Duodenal mucosa (tissue), 2 donors: ENCODE results near the gene TMCC1.

ENCODE experiments used
- H3K27ac ChIP-seq: one replicate; pipeline ENCODE4 v1.7.0; 2013; ENCODE audit warnings: low read depth, low read length
- H3K27me3 ChIP-seq, 2 donors: one replicate each; pipeline ENCODE4 v1.7.0; 2013; ENCODE audit warnings: low read length in 2 of 2, control low read depth in 1 of 2; ENCODE audit not compliant: insufficient read depth in 2 of 2, control insufficient read depth in 1 of 2
- H3K36me3 ChIP-seq, 2 donors: one replicate each; pipeline ENCODE4 v1.7.0; 2013; ENCODE audit warnings: low read length in 2 of 2, control low read depth in 1 of 2; ENCODE audit not compliant: insufficient read depth in 2 of 2, control insufficient read depth in 1 of 2
- H3K4me1 ChIP-seq, 2 donors: one replicate each; pipeline ENCODE4 v1.7.0; 2013; ENCODE audit warnings: low read length in 2 of 2, control low read depth in 1 of 2; ENCODE audit not compliant: insufficient read depth in 2 of 2, control insufficient read depth in 1 of 2
- H3K4me3 ChIP-seq, 2 donors: one replicate each; pipeline ENCODE4 v1.7.0; 2013; ENCODE audit warnings: low read length in 2 of 2, low read depth in 1 of 2
- H3K9ac ChIP-seq, 2 donors: one replicate each; pipeline ENCODE4 v1.7.0; 2013; ENCODE audit warnings: low read length in 2 of 2, low read depth in 1 of 2
- H3K9me3 ChIP-seq, 2 donors: one replicate each; pipeline ENCODE4 v1.7.0; 2013; ENCODE audit warnings: low read length in 2 of 2, control low read depth in 1 of 2; ENCODE audit not compliant: control insufficient read depth in 1 of 2

The TMCC1 gene

DNA sequence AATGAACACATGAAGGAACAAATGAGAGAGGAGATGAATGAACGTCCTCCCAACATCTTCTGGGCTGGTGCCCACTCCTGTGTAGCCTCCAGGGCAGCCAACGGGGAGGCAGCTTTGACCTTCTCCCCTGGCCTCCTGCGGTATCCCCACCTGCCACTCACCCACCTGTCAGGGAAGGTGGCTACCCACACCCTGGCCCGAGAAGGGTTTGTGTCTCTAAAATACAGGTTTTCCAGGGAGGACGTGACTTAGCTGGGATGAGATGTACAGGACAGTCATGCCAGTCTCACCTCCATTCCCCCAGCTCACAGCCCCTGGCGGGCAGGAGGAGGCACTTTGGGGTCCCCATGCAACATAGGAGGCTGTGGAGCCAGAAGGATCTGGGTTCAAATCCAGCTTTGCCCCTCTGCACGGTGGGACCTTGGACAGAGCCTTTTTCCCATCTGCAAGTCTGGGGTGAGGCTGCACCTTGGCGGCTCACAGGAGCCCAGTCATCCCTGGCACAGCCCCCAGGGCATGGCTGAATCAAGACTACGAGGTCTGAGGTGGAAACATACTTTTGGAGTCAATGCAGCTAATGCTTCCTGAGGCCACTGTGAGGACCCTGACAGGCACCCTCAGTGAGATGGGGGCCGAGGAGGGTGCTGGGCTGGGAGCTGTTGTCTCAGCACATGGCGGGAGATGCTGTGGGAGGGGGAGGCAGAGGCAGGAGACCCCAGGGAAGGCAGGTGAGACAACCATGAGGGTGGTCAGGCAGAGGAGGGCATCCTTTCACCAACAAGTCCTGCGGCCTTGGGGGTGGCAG, 275.9 kb downstream of the TMCC1 start:
- no peaks in the 10 kb centered on the region for H3K36me3 ChIP-seq
- peaks cover 20 to 22% of the 10 kb centered on the region in 2 donors for H3K4me1 ChIP-seq
- H3K27ac ChIP-seq: no peak overlapping the region
- H3K9me3 ChIP-seq: no peaks in the 10 kb centered on the region
- H3K9ac ChIP-seq: no peak overlapping the region
- H3K27me3 ChIP-seq: no peaks in the 10 kb centered on the region
- no peak overlapping the region for H3K4me3 ChIP-seq

GRCh38 chr3:129616713-129617112, 276.8 kb downstream of the TMCC1 start:
- Histone ChIP-seq H3K9ac (no peak overlapping the region), H3K4me1 (peaks cover 20 to 27% of the 10 kb centered on the region in 2 donors), H3K4me3 (no peak overlapping the region)

DNA sequence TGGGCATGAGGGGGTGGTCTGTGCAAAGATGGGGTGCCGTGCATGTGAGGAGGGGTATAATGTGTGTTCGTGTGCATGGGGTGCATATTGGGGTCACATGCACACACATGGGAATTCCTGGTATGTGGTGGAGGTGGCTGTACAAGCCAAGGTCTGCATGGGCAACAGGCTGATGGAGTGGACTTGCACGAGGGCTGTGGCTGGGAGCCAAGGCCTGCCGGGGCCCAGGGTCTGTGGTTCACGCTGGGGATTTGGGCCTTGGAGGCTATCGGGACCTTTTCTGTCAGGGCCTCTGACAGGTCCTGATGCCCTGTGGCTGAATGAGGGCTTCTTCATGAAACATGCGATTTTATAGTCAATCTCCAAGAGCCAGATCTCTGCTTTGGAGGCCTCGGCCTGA, 277.2 kb downstream of the TMCC1 start:
- Histone ChIP-seq H3K27ac (no peak overlapping the region), H3K9ac (no peak overlapping the region), H3K36me3 (no peaks in the 10 kb centered on the region), H3K9me3 (no peaks in the 10 kb centered on the region), H3K27me3 (no peaks in the 10 kb centered on the region), H3K4me3 (no peak overlapping the region), H3K4me1 (peaks cover 20 to 27% of the 10 kb centered on the region in 2 donors)

More at GRCh38 chr3:129616713-129617112, 276.8 kb downstream of the TMCC1 start:
- Histone ChIP-seq H3K27ac (no peak overlapping the region), H3K36me3 (no peaks in the 10 kb centered on the region), H3K27me3 (no peaks in the 10 kb centered on the region), H3K9me3 (no peaks in the 10 kb centered on the region)

DNA sequence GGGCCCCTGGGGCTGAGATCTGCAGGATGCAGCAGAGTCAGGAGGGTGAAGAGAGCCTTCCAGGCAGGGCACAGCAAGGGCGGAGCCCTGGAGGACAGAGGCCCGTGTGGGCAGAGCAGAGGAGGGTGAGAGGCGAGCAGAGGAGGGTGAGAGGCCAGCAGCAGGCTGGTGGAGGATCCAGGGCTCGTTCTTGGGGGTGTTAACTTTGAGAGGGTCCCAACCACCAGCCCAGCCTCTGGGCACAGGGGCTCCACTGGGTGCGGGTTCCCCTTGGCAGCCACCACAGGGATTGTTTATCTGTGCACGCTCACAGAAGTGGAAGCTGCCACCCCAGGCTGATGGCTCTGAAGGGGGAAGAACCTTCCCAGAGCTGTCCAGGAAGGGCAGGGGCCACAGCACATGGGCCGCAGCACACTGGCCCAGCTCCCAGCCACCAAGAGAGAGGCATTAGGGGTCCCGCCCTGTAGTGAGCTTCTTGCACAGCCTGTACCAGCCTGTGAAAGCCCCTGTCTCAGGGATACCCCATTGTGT, 277.7 kb downstream of the TMCC1 start:
- Histone ChIP-seq H3K4me3 (no peak overlapping the region), H3K27me3 (no peaks in the 10 kb centered on the region), H3K9me3 (no peaks in the 10 kb centered on the region), H3K9ac (no peak overlapping the region), H3K27ac (no peak overlapping the region), H3K4me1 (peaks cover 20 to 27% of the 10 kb centered on the region in 2 donors), H3K36me3 (no peaks in the 10 kb centered on the region)

GRCh38 chr3:129614927-129615363, 278.6 kb downstream of the TMCC1 start:
- no peak overlapping the region for H3K4me3 ChIP-seq
- no peaks in the 10 kb centered on the region for H3K9me3 ChIP-seq
- H3K9ac ChIP-seq: no peak overlapping the region
- H3K27me3 ChIP-seq: no peaks in the 10 kb centered on the region
- no peaks in the 10 kb centered on the region for H3K36me3 ChIP-seq
- H3K27ac ChIP-seq: no peak overlapping the region
- peaks cover 20 to 27% of the 10 kb centered on the region in 2 donors for H3K4me1 ChIP-seq

DNA sequence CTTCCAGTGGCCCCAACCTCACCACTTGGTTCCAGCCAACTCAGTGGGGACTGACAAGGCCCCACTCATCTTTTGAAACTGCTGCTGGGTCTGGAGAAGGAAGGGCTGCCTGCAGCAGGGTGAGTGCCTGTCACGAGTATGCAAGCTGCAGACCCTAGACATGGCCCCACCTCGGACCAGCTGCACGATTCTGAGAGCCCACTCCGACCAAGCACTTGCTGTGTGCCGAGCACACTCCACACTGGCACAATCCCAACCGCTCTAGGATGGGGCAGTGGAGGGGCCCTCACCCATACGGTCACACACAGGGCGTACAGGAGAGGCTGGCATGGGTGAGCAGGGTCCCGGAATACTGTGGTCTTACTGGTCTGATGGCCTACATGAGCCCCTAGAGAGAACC, 279.1 kb downstream of the TMCC1 start:
- no peaks in the 10 kb centered on the region for H3K27me3 ChIP-seq
- H3K4me3 ChIP-seq: no peak overlapping the region
- H3K27ac ChIP-seq: no peak overlapping the region
- H3K9ac ChIP-seq: no peak overlapping the region
- H3K9me3 ChIP-seq: no peaks in the 10 kb centered on the region
- no peaks in the 10 kb centered on the region for H3K36me3 ChIP-seq
- H3K4me1 ChIP-seq: peaks cover 20 to 27% of the 10 kb centered on the region in 2 donors

GRCh38 chr3:129613367-129613740, 280.2 kb downstream of the TMCC1 start:
- Histone ChIP-seq H3K27ac (no peak overlapping the region), H3K4me3 (no peak overlapping the region), H3K27me3 (peaks cover under 1 to 5% of the 10 kb centered on the region in 2 donors), H3K9me3 (no peaks in the 10 kb centered on the region), H3K9ac (no peak overlapping the region), H3K4me1 (peaks cover 23 to 28% of the 10 kb centered on the region in 2 donors), H3K36me3 (no peaks in the 10 kb centered on the region)

DNA sequence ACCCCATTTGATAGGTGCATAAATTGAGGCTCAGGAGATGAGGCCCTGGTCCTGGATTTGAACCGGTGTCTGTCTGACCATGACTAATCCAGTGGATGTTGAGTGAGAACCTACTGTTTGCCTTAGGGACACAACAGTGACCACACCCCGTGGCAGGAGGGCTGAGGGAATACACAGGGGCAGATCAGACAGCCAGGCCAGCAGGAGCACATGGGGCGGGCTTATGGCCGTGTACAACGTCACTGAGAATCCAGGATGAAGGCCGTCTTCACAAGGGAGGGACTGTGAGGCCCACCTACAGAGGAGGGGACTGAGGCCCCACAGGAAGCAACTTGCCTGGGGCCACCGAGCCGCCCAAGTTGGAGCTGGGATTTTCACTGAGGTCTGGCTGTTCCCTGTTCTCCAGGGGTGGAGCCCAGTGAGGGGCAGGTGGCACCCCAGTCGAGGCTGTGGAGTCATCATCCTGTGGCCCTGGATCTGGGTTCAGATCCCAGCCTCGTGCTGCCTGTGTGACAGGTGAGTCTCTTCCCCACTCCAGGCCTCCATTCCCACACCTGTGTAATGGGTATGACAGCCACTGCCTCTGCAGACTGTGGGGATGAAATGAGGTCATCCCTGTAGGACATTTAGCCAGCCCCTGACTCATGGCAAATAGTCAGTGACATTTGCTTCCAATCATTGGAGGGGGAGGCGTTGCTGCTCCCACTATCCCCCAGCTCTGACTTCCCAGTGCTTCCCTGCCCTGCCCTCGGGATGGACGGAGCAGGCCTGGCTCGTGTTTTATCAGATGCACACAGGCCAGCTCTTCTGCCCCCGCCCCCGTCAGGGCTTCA, 280.8 kb downstream of the TMCC1 start:
- Histone ChIP-seq H3K9me3 (no peaks in the 10 kb centered on the region), H3K27me3 (peaks cover 6 to 11% of the 10 kb centered on the region in 2 donors), H3K9ac (no peak overlapping the region), H3K4me1 (peaks cover 27 to 34% of the 10 kb centered on the region in 2 donors), H3K27ac (no peak overlapping the region), H3K4me3 (no peak overlapping the region), H3K36me3 (no peaks in the 10 kb centered on the region)

DNA sequence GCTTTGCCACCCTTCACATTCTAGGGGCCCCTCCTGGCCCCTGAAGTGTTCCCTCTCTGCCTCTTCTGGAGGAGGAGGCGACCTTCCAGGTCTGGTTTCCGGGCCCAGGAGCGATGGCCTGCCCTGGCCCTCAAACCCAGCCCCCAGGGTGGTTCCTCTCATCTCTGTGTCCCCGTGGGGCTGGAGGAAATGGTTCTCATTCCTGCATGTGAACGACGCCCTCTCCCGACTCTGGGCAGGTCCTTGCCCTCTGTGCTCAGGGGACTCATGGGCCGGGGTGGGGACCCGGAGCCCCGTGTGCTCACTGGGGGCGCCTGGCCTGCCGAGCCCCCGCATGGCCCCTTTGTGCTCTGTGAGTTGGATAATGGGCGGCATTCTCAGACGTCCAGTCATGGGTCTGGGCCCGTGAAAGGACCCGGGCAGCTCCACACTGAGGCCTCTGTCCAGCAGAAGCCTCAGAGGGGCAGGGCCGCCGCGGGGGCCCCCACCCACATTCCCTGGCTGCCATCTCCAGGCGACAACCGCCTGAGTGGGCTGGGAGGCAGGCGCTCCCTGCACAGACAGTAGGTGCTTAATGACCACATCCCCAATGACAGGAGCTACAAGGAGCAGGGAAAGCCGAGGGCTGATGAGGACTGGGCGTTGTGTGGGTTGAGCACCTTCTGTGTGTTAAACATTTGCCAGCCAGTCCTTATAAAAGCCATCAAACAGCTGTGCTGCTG, 281.5 kb downstream of the TMCC1 start:
- Histone ChIP-seq H3K9ac (no peak overlapping the region), H3K4me3 (no peak overlapping the region), H3K27me3 (peaks cover 9 to 19% of the 10 kb centered on the region in 2 donors), H3K4me1 (peaks cover 27 to 38% of the 10 kb centered on the region in 2 donors), H3K36me3 (no peaks in the 10 kb centered on the region), H3K9me3 (no peaks in the 10 kb centered on the region), H3K27ac (no peak overlapping the region)
